K562 (cell line): ENCODE results near the gene ERCC1. TPM values are rescaled to one million over a fixed set of nuclear protein-coding genes. Genes with fewer than 3 reads are reported as not detected.

Experiments
- ATF7 ChIP-seq: fragments of 450-650 bp; IDR thresholded peaks from 2 replicates; pipeline ENCODE4 v1.7.1; 2014; ENCODE audit warnings: mild to moderate bottlenecking, moderate library complexity
- BRD4 ChIP-seq: fragments of 200-600 bp; sonication (generic); IDR thresholded peaks from 2 replicates; pipeline ENCODE4 v1.6.1; 2017; ENCODE audit warnings: inconsistent platforms
- HDAC3 ChIP-seq: fragments of 450-650 bp; IDR thresholded peaks from 2 replicates; pipeline ENCODE4 v1.6.1; 2018; ENCODE audit warnings: borderline replicate concordance, mild to moderate bottlenecking, moderate library complexity; ENCODE audit not compliant: partially characterized antibody
- KDM5B ChIP-seq: fragments of 200-600 bp; sonication (generic); IDR thresholded peaks from 2 replicates; pipeline ENCODE4 v1.6.1; 2012; ENCODE audit warnings: low read depth, mild to moderate bottlenecking, moderate library complexity, low read length, control low read depth, inconsistent platforms; ENCODE audit not compliant: insufficient replicate concordance
- PCBP2 ChIP-seq: fragments of 200-400 bp; formaldehyde crosslinking; IDR thresholded peaks from 2 replicates; pipeline ENCODE4 v1.6.1; 2018; ENCODE audit warnings: low read length, low read depth, mild to moderate bottlenecking, moderate library complexity; ENCODE audit not compliant: poor library complexity, severe bottlenecking
- SNRNP70 ChIP-seq: fragments of 200-400 bp; formaldehyde crosslinking; optimal IDR thresholded peaks from 2 replicates; pipeline ENCODE3; 2017; ENCODE audit warnings: low read depth, low read length
- SREBF1 ChIP-seq: fragments of 150-350 bp; IDR thresholded peaks from 2 replicates; pipeline ENCODE4 v1.6.1; 2014; ENCODE audit warnings: antibody characterized with exemption, low read depth, low read length, borderline replicate concordance
- ZNF175 ChIP-seq: fragments of 200-800 bp; sonication (Bioruptor generic); IDR thresholded peaks from 2 replicates; pipeline ENCODE4 v1.6.1; 2016; ENCODE audit warnings: low read depth, mild to moderate bottlenecking, missing genetic modification characterization, missing compliant biosample characterization
- polyA plus RNA-seq, 8 experiments: library from polyadenylated mRNA; depleted of rRNA in 4 of 8; stranded (reverse) in 5 of 8; unstranded in 3 of 8; fragments of >200 nt; fragmentation: Nextera tagmentation in 2 of 8; fragmentation: Illumina TruSeq in 1 of 8; extraction: Ambion mirVana in 2 of 8; extraction: Trizol in 1 of 8; gene quantifications; 2 replicates each; pipeline versions ENCODE4 v1.2.1 to v1.2.3, GENCODE V29; 2011 to 2014; ENCODE audit warnings: inconsistent platforms in 1 of 8, missing spikeins in 1 of 8
- total RNA-seq, 7 experiments: library from RNA; depleted of rRNA in 6 of 7; stranded (reverse); fragments of >200 nt in 6 of 7; fragmentation: Illumina TruSeq in 2 of 7; extraction: Trizol in 2 of 7; gene quantifications; 2 replicates each; pipeline versions ENCODE4 v1.2.1 to v1.2.3, GENCODE V29; 2011 to 2021; ENCODE audit warnings: low replicate concordance in 1 of 7
- TF ChIP-seq, protein P1 (sequence below), 2 experiments: fragments of 450-650 bp in 1 of 2; IDR thresholded peaks; 2 replicates each; pipeline ENCODE4 v1.6.1; 2011 to 2017; ENCODE audit warnings: low read depth in 2 of 2, antibody characterized with exemption in 1 of 2, borderline replicate concordance in 1 of 2, low read length in 1 of 2, mild to moderate bottlenecking in 1 of 2, mixed read lengths in 1 of 2; ENCODE audit not compliant: control insufficient read depth in 1 of 2
- TF ChIP-seq, protein P2 (sequence below): fragments of 450-650 bp; IDR thresholded peaks from 2 replicates; pipeline ENCODE4 v1.6.1; 2017; ENCODE audit warnings: antibody characterized with exemption
- TF ChIP-seq, protein P3 (sequence below): sonication (generic); formaldehyde crosslinking; IDR thresholded peaks from 2 replicates; pipeline ENCODE4 v1.8.0; 2022; ENCODE audit warnings: mild to moderate bottlenecking, missing genetic modification reagents
- TF ChIP-seq, protein P4 (sequence below): fragments of 450-650 bp; conservative IDR thresholded peaks from 2 replicates; pipeline ENCODE4 v1.6.1; 2016; ENCODE audit warnings: missing genetic modification characterization, low read depth, mild to moderate bottlenecking, control low read depth, missing compliant biosample characterization
- TF ChIP-seq, protein P5 (sequence below): fragments of 250-450 bp; sonication (Bioruptor Pico); IDR thresholded peaks from 2 replicates; pipeline ENCODE4 v1.8.0; 2022; ENCODE audit warnings: moderate library complexity, mild to moderate bottlenecking, inconsistent platforms
- TF ChIP-seq, protein P6 (sequence below): sonication (generic); formaldehyde crosslinking; IDR thresholded peaks from 2 replicates; pipeline ENCODE4 v1.5.0; 2020; ENCODE audit warnings: missing genetic modification reagents

The ERCC1 gene
- total and polyA plus RNA-seq, 9 of the 15 experiments (the other 6 are each of a cell fraction or from before 2014, with no cell fraction given): 9.3 to 92.6 (median 60.0) TPM

DNA sequence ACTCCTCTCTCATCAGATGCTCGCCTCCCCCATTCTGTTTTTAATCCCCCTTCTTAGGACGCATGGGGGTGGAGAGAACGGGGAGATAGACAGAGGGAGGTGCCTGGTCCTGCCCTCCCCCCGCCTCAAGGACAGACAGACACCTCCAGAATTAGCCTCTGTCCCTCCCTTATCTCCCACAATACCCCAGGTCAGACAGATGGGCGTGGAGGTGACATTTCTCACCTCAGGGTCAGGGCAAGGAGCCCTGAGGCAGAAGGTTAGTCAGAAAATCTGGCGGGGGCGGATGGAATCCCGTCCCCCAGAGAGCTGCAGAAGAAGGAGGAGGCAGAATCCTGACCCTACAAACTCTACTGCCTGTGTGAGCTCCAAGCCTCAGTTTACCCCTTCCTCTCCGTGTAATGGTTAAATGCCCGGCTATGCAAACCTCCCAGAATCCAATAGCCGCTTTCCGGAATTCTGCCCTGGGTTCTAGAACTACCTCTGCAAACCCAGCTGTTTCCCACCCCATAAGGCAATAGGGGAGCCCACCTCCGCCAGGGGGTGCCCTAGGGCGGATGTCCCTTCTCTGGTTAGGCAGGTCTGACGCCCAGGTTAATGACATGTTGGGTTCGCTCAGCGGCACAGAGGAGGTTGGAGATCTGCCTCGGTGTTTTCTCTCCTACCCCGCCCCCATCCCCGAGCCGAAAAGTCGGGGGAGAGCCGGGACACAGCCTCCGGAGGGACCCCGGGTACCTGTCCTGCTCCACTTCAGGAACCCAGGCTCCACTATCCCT lies 19.7 kb downstream of the ERCC1 start (continued):
- no peak for TF ChIP-seq PCBP2
- no peak for TF ChIP-seq ZNF175 (CRISPR knock-in tag)
- peak; percentile 51; the same call in 1 of the 2 replicates for TF ChIP-seq ATF7
- TF ChIP-seq, protein P1, sequence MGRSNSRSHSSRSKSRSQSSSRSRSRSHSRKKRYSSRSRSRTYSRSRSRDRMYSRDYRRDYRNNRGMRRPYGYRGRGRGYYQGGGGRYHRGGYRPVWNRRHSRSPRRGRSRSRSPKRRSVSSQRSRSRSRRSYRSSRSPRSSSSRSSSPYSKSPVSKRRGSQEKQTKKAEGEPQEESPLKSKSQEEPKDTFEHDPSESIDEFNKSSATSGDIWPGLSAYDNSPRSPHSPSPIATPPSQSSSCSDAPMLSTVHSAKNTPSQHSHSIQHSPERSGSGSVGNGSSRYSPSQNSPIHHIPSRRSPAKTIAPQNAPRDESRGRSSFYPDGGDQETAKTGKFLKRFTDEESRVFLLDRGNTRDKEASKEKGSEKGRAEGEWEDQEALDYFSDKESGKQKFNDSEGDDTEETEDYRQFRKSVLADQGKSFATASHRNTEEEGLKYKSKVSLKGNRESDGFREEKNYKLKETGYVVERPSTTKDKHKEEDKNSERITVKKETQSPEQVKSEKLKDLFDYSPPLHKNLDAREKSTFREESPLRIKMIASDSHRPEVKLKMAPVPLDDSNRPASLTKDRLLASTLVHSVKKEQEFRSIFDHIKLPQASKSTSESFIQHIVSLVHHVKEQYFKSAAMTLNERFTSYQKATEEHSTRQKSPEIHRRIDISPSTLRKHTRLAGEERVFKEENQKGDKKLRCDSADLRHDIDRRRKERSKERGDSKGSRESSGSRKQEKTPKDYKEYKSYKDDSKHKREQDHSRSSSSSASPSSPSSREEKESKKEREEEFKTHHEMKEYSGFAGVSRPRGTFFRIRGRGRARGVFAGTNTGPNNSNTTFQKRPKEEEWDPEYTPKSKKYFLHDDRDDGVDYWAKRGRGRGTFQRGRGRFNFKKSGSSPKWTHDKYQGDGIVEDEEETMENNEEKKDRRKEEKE (IDR thresholded peaks at IDR 0.05; ENCODE audit: borderline replicate concordance in 1 of 2, control insufficient read depth in 1 of 2, low read depth in 2 of 2, low read length in 1 of 2): no peak
- TF ChIP-seq KDM5B: no peak
- TF ChIP-seq, protein P2, sequence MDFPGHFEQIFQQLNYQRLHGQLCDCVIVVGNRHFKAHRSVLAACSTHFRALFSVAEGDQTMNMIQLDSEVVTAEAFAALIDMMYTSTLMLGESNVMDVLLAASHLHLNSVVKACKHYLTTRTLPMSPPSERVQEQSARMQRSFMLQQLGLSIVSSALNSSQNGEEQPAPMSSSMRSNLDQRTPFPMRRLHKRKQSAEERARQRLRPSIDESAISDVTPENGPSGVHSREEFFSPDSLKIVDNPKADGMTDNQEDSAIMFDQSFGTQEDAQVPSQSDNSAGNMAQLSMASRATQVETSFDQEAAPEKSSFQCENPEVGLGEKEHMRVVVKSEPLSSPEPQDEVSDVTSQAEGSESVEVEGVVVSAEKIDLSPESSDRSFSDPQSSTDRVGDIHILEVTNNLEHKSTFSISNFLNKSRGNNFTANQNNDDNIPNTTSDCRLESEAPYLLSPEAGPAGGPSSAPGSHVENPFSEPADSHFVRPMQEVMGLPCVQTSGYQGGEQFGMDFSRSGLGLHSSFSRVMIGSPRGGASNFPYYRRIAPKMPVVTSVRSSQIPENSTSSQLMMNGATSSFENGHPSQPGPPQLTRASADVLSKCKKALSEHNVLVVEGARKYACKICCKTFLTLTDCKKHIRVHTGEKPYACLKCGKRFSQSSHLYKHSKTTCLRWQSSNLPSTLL: no peak
- peak; percentile 55 for TF ChIP-seq HDAC3
- TF ChIP-seq, protein P3, sequence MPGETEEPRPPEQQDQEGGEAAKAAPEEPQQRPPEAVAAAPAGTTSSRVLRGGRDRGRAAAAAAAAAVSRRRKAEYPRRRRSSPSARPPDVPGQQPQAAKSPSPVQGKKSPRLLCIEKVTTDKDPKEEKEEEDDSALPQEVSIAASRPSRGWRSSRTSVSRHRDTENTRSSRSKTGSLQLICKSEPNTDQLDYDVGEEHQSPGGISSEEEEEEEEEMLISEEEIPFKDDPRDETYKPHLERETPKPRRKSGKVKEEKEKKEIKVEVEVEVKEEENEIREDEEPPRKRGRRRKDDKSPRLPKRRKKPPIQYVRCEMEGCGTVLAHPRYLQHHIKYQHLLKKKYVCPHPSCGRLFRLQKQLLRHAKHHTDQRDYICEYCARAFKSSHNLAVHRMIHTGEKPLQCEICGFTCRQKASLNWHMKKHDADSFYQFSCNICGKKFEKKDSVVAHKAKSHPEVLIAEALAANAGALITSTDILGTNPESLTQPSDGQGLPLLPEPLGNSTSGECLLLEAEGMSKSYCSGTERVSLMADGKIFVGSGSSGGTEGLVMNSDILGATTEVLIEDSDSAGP (CRISPR knock-in tag): no peak
- TF ChIP-seq, protein P4, sequence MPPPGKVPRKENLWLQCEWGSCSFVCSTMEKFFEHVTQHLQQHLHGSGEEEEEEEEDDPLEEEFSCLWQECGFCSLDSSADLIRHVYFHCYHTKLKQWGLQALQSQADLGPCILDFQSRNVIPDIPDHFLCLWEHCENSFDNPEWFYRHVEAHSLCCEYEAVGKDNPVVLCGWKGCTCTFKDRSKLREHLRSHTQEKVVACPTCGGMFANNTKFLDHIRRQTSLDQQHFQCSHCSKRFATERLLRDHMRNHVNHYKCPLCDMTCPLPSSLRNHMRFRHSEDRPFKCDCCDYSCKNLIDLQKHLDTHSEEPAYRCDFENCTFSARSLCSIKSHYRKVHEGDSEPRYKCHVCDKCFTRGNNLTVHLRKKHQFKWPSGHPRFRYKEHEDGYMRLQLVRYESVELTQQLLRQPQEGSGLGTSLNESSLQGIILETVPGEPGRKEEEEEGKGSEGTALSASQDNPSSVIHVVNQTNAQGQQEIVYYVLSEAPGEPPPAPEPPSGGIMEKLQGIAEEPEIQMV (tag): no peak
- TF ChIP-seq SNRNP70: no peak
- TF ChIP-seq, protein P5, sequence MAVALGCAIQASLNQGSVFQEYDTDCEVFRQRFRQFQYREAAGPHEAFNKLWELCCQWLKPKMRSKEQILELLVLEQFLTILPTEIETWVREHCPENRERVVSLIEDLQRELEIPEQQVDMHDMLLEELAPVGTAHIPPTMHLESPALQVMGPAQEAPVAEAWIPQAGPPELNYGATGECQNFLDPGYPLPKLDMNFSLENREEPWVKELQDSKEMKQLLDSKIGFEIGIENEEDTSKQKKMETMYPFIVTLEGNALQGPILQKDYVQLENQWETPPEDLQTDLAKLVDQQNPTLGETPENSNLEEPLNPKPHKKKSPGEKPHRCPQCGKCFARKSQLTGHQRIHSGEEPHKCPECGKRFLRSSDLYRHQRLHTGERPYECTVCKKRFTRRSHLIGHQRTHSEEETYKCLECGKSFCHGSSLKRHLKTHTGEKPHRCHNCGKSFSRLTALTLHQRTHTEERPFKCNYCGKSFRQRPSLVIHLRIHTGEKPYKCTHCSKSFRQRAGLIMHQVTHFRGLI: no peak
- TF ChIP-seq, protein P6, sequence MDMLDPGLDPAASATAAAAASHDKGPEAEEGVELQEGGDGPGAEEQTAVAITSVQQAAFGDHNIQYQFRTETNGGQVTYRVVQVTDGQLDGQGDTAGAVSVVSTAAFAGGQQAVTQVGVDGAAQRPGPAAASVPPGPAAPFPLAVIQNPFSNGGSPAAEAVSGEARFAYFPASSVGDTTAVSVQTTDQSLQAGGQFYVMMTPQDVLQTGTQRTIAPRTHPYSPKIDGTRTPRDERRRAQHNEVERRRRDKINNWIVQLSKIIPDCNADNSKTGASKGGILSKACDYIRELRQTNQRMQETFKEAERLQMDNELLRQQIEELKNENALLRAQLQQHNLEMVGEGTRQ (CRISPR knock-in tag): no peak
- no peak for TF ChIP-seq BRD4
- TF ChIP-seq SREBF1: no peak
